Colon (tissue), 2 donors: ENCODE data around the gene CCNJL.
"Not testable (repeated sequence)": the region's sequence is repeated elsewhere in the genome, so short reads cannot be mapped to it uniquely, and the experiment has no call there.

ENCODE experiments used
- FAIRE-seq: peaks from 2 replicates; lab custom pipeline; 2012; peaks lifted over from hg19 to GRCh38; lab: Jason Lieb, UNC
- donor health status: control.
- donor health status: control.

Gene CCNJL

DNA sequence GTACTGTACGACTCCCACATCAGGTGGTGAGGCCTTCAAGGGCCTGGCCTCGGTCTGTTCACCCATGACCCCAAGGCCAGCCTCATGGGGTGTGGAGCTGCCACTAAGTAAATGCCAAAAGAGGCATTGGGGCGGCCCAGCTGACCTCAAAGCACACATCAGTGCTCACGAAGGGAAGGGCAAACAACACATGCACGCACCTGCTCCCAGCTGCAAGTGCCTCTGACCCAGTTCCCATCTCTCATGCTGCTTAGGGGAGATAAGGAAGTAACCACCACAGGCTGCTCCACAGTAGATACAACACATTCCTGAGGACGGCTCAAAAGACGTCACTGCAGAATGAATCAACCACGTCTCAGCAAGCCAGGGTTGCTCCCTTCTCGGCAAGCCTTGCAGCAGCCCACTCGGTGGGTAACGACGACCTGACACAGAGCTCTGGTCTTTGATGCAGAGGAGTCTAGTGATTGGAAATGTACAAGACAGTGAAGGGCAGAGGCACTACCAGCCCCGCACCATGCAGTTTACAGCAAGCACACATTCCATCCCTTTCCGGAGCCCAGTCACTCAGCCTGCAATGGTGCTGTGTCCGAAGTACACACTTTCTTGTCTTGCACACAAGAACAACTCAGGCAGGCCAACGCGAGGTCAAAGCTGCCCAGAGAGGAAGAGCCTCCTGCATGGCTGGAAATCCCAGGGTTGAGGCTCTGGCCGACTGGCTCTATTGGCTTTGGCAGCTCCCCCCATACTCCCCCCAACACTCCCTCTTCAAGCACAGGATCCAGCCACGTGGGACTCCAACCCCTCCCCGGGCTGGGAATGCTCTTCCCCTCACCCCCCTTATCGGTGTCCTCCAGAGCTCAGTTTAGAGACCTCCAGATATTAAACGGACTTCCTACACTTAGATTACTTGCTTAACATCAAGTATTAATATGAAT lies 51.2 kb downstream of the CCNJL start:
- no peak for FAIRE-seq

DNA sequence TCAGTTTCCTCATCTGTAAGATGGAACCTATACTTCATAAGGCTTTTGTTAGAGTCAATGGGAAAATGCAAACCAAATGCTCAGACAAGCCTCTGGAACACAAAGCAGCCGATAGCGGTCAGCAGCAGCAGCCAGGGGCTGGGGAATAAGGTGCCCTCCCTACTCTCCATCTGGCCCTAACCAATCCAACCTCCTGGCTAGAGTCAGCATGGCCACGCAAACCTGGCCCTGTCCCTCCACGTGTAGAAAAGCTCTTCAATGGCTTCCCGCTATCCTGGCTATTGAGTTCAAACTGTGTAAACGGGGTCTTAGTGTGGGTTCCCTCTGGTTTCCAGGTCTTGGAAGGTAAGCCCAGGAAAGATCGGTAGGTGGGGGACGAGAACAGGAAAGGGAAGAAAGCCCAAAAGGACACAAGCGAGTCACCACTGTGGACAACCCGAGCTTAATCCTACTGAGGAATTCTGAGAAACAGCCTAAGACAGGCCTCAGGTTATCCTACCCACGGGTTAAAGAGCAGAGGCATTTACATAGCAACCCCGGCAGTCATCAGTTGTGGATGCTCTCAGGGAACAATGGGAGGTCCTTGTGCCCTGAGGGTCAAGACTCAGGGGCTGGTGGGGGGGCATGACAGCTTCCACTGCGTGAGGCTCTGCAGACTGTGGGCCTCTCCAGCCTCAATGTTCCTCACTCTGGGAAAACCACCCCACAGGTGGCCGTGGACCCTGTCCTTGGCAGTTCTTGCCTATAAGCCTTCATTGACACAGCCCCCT lies 52.2 kb downstream of the CCNJL start:
- no peak for FAIRE-seq

- no peak for FAIRE-seq
Measured at GRCh38 chr5:160259341-160259740, 53.0 kb downstream of the CCNJL start.

GRCh38 chr5:160254706-160255105 lies 57.7 kb downstream of the CCNJL start:
- no peak for FAIRE-seq

DNA sequence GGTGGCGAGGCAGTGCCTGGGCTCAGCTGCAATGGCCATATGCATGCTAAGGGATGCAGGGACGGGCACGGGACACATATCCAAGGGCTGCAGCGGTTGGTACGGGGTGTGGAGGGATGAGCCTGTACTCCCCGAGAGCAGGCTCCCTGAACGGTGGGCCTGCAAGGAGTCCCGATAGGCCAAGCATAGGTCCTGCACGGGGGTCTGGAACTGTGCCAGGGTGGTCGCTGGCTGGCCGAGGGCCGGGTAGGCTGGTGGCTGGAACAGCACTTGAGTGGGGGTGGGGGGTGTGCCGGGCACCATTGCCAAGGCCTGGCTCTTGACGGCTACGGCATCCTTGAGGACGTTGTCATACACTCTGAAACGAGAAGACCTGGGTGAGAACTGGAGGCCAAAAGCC lies 58.9 kb downstream of the CCNJL start:
- no peak for FAIRE-seq

DNA sequence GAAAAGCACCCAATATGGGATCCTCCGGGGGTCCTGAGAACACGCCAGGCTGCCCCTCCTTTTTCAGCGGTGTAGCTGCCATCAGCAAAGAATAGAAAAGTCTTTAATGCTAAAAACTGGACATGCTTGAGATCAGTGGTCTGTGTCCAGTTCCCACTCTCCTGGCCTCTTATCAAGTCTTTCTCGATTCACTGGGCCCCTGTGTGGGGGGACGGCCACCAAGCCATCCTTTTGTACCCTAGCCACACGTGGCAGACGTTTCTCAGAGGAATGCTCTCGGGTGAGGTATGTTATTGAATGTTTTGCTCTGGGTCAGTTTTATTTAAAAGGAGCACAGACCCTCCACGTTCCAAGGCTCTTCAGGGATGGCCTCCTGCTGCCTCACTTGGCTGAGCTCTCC lies 59.4 kb downstream of the CCNJL start:
- no peak for FAIRE-seq

GRCh38 chr5:160251406-160252155 lies 60.8 kb downstream of the CCNJL start:
- FAIRE-seq: no peak

- FAIRE-seq: no peak
Measured at GRCh38 chr5:160250826-160251225, 61.5 kb downstream of the CCNJL start.

DNA sequence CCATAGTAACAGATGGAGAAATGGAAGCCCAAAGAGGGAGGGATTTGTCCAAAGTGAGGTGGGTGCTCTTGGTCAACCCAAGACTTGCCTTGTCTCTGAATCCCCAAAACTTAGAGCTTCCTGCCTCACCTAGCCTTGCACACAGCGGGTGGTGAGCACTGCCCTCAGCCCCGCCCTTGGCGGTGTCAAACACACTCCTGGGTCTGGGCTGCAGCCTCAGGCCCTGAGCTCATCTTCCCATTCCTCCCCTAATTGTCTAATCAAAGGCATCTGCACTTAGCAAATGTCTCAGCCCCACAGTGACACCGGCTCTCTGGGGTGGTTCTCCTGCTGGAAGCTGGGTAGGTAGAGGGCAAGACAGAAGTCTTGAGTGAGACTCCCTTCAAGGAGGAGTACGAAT lies 62.1 kb downstream of the CCNJL start:
- no peak for FAIRE-seq

- not testable (repeated sequence) for FAIRE-seq
Measured at GRCh38 chr5:160249570-160249969, 62.8 kb downstream of the CCNJL start.

- FAIRE-seq: no peak
Measured at GRCh38 chr5:160245506-160246086, 66.8 kb downstream of the CCNJL start.

DNA sequence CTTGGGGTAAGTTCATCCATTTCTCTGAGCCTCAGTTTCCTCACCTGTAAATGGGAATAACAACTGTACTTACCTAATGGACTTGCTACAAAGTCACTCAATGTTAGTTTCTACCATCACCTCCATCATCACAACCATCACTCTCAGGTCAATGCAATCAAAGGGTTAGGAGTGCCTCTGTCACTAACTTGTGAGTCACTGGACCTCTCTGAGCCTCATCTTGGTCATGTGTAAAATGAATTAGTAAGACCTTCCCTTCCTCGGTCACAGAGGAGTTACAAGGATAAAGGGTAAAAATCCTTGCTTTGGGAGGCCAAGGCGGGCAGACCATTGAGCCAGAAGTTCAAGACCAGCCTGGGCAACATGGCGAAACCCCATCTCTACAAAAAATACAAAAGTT lies 70.2 kb downstream of the CCNJL start:
- no peak for FAIRE-seq

- no peak for FAIRE-seq
Measured at GRCh38 chr5:160240350-160240749, 72.0 kb downstream of the CCNJL start.

- FAIRE-seq: no peak
Measured at GRCh38 chr5:160237571-160238093, 74.7 kb downstream of the CCNJL start.

- FAIRE-seq: no peak
Measured at GRCh38 chr5:160235731-160236130, 76.6 kb downstream of the CCNJL start.

GRCh38 chr5:160233215-160233614 lies 79.1 kb downstream of the CCNJL start:
- no peak for FAIRE-seq

- no peak for FAIRE-seq
Measured at GRCh38 chr5:160231783-160232342, 80.5 kb downstream of the CCNJL start.

DNA sequence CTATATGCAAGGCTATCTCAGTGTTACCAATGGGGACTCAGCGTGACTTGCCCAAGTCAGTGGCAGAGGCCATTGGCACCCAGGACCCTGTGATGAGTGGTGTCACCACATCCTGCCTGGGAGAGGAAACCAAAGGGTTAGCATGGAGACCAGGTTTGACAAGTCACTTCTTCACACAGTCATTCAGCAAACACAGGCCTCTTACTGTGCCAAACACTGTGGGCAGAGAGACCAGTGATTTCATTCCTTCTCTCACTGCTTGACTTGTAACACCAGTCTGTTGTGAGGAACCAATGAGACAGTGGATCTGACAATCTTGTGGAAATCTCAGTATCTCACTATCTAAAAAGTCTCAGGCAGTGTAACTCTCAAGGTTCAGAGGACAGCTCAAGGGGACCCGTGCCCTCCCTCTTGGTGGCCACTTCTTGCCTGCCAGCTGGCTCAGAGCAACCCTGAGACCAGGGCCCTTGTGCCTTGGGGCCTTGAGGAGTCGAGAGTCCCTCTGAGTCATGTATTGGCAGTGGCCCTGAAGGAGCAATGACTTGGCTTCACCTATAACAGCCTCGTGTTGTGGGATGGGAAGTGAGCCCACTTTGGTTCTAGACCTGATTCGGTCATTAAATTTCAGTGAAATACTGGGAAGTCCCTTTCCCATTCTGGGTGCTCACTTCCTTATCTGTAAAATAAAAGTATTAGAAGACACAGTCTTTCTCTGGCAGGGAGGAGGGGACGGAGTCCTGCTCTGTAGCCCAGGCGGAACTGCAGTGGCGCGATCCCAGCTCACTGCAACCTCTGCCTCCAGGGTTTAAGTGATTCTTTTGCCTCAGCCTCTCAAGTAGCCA lies 81.5 kb downstream of the CCNJL start:
- no peak for FAIRE-seq

- FAIRE-seq: no peak
Measured at GRCh38 chr5:160229190-160229742, 83.1 kb downstream of the CCNJL start, which contains the start of gene FABP6. TSS of gene FABP6 (plus strand) at chr5:160229506. CDS start at chr5:160229558, 52 bp downstream.

DNA sequence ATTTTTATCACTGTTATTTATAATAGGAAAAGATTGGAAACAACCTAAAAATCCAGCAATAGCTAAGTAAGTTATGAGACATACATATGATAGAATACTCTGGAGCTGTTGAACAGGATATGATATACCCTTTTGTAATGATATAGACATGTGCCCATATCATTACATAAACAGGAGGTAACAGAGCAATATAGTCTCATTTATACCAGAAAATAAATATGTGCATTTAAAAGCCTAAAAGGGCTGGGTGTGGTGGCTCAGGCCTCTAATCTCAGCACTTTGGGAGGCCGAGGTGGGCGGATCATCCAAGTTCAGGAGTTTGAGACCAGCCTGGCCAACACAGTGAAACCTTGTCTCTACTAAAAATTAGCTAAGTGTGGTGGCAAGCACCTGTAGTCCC lies 85.4 kb downstream of the CCNJL start:
- no peak for FAIRE-seq
